Astrocyte of the spinal cord (primary cell): ENCODE results near the gene ATP5F1B.
A peak's percentile ranks its signal among the peaks of the same experiment; 100 is the strongest.

Experiments
- DNase-seq: peaks from one replicate; pipeline ENCODE4 v3.0.0; 2011; ENCODE audit warnings: low read depth, low spot score
- H3K4me3 ChIP-seq: 2 replicates; pipeline ENCODE4 v1.5.1; 2011; ENCODE audit warnings: low read depth, mild to moderate bottlenecking, low read length, moderate library complexity
- CTCF ChIP-seq: IDR thresholded peaks from 2 replicates; pipeline ENCODE4 v1.5.1; 2012; ENCODE audit warnings: low read depth, mild to moderate bottlenecking, low read length, inconsistent platforms
- in situ Hi-C: cut with HindIII; loops from 2 replicates; pipeline ENCODE4 v1.10.0; 2017; ENCODE audit warnings: low sequenced_read_pairs

Gene ATP5F1B

GRCh38 chr12:56630180-56630632 lies 15.6 kb downstream of the ATP5F1B start, which contains the start of gene BAZ2A:
BAZ2A (minus strand) TSS chr12:56630326; CDS start chr12:56617530, 12,796 bp downstream.
- TF ChIP-seq CTCF: no peak
- peak within 1 kb of the TSS; percentile 98 for H3K4me3 ChIP-seq
- in situ Hi-C loops: no loop called here
- peak; percentile 79 for DNase-seq

GRCh38 chr12:56629459-56630179 lies 16.2 kb downstream of the ATP5F1B start:
- peak; percentile 8 for DNase-seq
- no peak for TF ChIP-seq CTCF
- H3K4me3 ChIP-seq: peak overlapping the region; percentile 98
- in situ Hi-C loops: no loop called here

GRCh38 chr12:56628671-56629458 lies 16.9 kb downstream of the ATP5F1B start:
- DNase-seq: peak; percentile 46
- H3K4me3 ChIP-seq: peak overlapping the region; percentile 98
- no peak for TF ChIP-seq CTCF
- in situ Hi-C loops: no loop called here

GRCh38 chr12:56626701-56627100 lies 19.1 kb downstream of the ATP5F1B start:
- no peak for TF ChIP-seq CTCF
- in situ Hi-C loops: no loop called here
- no peak overlapping the region for H3K4me3 ChIP-seq
- no peak for DNase-seq

- no peak for DNase-seq
- no peak overlapping the region for H3K4me3 ChIP-seq
- in situ Hi-C loops: no loop called here
- no peak for TF ChIP-seq CTCF
Measured at GRCh38 chr12:56622535-56622934, 23.2 kb downstream of the ATP5F1B start.

GRCh38 chr12:56616925-56617324 lies 28.9 kb downstream of the ATP5F1B start:
- no peak overlapping the region for H3K4me3 ChIP-seq
- DNase-seq: no peak
- in situ Hi-C loops: no loop called here
- no peak for TF ChIP-seq CTCF
